ENCODE measurements around the gene ZNF385A.
"Not testable (repeated sequence)": the region's sequence is repeated elsewhere in the genome, so short reads cannot be mapped to it uniquely, and the experiment has no call there.

ZNF385A gene

DNA sequence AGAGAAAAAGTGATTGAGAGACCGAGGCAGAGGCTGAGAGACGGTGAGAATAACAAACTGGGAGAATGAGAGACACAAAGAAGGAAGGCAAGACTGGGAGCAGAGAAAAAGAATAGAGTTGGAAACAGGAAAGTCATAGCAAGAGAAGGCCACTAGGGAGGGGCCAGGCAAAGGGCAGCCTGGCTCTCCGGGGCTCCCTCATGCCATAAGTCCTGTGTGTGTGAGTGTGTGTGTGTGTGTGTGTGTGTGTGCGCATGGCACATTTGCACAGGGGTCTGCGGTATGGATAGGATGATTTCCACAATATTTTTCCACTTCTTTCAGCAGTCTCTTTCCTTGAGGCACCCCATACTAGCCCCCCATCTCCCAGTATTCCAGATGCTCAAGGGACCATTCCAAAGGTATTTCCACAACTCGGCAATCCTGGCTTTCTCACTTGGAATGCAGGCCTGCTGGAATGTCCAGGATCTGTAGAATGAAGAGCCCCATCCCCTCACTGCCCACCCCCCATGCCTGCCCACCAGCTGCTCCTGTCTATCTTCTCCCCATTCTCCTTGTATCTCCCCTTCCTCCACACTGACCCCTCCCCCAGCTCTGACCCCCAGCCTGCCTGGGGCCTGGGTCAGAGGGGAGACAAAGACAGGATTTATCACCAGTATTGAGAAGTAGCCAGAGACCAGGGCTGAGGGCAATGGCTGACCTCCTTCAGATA, 29.3 kb downstream of the ZNF385A start:
- DNase-seq = no peak

DNA sequence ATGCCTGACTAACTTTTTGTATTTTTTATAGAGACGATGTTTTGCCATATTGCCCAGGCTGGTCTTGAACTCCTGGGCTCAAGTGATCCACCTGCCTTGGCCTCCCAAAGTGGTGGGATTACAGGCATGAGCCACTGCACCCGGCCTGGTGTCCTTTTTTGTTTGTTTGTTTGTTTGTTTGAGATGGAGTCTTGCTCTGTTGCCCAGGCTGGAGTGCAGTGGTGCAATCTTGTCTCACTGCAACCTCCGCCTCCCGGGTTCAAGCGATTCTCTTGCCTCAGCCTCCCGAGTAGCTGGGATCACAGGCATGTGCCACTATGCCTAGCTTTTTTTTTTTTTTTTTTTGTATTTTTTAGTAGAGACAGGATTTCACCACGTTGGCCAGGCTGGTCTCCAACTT, 30.3 kb downstream of the ZNF385A start:
- DNase-seq = not testable (repeated sequence)

DNA sequence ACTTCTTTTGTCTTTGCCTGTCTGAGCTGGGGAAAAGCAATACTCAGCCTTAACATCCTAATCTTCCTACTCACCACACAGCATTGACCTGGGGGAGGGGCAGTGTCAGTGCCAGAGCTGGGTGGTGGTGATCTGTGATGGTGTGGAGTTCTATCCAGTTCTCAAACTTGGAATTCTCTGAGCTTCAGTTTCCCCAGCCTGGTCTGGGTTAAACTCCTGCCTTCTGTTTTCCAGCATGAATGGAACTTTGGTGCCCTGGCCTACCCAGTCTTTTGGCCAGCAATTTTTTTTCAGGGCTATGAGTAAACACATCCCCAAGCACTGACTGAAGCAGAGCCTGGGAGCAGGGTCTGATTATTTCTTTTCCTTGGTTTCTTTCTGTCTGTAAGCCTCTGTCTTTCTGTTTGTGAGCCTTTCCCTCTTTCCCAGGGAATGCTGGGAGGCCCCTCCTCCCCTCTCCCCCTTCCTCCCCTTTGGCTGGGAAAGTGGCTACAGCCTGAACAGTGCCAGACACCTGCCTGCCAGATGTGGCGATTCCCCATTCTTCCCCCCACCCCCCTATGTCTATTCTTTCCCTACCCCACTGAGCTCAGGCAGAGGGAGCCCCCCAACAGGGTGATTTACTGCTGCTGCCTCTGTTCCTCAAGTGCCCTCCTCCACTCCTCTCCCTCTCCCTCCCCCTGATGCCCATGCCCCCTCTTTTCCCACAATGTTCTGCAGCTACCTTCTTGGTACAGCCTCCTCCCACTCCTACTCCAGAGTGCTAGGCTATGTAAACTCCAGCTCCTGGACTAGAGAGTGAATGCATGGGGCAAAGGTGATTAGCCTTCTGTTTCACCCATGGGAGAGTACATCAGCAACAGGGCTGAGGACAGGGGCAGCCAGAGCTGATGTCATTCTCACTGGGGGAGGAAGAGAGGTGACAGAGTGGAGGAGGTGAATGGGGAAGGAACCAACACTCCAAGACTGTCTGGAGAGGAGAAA, 31.4 kb downstream of the ZNF385A start:
- DNase-seq = no peak

DNA sequence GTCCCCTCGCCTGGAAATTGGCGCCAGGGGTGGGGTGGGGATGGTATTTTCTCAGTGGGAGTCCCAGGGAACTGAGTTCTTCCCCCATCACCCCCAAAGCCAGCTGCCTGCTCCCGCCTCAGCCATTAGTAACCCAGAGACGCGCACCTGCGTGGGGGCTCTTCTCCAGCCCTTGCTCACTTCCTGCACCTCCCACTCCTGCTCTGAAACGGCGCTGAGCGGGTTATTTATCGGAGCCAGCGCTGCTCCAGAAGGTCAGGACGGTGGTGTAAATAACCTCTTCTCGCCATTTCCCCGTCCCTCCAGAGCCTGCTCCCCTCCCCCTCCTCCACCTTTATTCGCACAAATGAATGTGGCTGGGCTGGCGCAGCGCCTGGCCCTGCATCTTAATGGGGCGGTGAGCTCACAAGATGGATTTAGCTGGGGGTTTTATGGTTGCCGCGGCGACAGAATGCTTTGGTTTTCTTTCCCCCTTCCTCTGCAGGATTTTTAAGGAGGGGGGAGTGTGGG, 32.5 kb downstream of the ZNF385A start:
- DNase-seq = no peak

DNA sequence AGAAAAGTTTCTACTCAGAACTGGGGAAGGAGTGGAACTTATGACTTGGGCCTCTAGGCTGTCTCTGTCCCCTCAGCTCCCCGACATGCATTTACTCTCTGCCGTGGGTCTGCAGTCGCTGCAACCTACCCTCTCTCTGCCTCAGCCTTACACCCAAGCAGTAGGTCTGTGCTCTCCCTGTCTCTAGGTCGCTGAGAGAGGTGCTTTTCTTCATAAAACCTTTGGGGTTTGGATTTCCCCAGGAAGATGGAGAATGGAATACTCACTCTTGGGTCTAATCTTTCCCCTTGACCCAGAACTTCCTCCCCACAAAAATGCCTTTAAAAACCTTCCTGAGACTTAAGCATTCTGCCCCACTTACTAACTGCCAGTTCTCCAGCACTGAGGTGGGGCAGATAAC, 33.2 kb downstream of the ZNF385A start:
- DNase-seq = no peak

DNA sequence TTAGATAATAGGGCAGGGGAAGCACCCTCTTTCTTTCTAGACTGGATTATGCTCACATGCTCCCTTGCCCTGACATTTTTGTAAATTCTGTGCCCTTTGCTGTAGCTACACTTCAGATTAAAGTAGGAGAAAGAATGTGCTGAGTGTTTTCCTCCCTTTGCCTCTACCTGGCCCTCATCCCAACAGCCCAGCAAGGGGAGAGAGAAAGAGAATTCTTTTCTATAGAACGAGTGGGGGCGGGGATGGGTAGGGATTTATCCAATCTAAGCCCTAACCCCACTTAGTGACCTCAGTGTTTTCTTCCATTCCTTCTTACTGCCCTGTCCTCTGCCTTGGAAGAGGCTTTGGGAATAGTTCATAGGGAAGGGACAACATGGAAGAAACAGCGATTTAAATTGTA, 33.8 kb downstream of the ZNF385A start:
- DNase-seq = no peak

DNA sequence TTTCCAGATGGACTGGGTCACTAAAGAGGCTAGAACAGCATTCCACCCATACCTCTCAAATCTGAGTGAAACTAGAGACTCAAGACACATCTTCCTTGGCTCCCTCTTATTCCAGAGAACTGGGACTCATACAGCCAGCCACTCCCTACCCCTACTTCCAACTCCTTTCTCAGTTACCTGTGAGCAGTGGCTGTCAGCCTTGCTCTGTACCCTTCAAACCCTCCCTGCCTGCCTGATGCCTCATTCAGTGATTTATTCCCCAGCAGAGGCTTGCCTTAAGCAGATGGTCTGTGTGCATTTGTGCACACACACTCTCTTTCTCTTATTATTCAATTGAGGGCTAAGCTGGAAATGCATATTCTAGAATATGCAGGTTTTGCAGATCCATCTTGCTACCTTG, 34.9 kb downstream of the ZNF385A start:
- no peak for DNase-seq

DNA sequence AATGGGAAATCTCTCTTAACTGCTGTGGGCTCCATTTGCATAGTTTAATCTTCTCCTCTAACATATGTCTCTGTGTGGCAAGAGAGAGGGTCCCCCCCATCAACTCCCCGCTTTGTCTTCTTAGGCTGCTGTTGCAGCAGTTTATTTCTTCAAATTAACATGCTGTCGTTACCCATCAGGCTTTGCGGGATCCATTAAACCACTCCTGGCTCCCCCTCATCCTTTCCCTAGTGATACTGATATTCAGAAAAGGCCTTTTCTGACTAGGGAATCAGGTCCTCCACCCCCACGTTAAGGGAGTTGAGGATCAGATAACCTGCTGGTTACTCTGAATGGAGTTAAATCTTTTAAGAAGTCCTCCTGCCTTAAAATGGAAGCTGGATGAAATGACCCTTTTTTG, 35.5 kb downstream of the ZNF385A start:
- no peak for DNase-seq

DNA sequence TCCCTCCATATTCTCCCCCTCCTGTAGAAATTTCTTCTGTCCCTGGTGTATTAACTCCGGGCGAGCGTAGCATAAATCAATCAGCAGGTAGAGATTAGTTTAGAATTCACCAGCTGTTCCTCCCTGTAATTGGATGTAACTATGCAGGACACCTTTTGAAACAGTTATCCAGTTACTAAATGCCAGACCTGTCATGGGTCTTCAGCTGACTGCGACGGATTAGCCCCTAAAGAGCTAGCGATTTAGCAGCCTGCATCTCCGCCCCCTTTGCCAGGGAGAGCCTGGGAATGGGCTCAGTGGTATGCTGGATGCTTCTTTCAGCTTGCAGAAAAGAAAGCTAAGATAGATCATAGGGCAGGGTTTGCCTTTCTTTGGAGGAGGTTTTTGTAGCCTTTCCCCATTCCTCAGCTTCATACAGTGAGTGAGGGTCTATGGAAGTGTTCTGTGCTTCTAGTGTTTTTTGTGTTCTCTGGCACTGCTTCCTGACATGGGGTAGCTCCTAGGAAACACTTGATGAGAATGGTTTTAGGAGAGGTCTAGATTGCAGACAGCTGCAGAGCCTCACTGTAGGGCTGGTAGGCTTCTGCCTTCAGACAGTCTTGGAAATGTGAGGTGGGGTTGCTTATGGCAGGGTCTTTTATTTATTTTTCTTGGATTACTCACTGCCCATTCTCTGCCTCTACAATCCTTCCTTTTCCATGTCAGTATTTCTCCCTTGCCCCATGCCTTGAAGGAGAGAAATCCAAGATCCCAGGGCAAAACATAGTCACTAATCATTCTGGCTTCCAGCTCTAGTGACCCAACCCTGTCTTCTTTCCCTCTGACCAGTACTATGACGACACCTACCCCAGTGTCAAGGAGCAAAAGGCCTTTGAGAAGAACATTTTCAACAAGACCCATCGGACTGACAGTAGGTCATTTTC, 42.9 kb downstream of the ZNF385A start:
- DNase-seq = no peak

DNA sequence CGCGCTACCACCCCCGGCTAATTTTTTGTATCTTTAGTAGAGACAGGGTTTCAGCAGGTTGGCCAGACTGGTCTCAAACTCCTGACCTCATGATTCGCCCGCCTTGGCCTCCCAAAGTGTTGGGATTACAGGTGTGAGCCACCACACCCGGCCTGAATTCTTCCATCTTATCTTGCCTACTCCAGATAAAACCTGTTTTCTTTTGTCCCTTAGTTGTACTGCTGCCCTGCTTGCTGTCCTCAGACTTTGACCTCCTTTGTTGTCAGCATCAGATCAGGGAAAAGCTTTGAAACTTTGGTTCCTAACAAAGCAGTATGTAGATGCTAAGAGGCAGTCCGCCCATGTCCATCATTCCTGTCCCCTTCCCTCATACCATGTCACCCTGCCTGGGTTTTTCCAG, 43.7 kb downstream of the ZNF385A start:
- no peak for DNase-seq

DNA sequence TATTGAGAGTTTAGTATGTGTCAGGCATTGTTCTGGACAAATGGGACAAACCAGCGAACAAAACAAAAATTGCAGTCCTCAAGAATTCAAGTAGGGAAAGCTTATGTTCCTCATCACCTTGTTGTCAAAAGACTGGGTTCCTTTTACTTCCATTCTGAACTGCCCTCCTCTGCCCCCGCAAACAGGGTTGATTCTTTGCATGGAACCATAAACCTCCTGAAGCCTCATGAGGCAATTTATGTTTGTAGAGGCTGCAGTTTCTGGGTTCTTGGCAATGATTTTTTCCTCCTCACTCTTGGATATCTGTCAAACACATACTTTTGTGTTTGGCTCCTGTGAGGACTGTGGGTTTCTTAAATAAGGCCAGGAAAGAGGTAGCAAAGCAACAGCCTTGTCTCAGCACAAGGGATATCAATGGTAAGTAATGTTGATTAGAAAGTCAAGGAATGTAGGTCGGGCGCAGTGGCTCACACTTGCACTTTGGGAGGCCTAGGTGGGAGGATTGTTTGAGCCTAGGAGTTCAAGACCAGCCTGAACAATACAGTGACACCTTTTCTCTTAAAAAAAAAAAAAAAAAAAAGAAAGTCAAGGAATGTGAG, 45.7 kb downstream of the ZNF385A start:
- no peak for DNase-seq

DNA sequence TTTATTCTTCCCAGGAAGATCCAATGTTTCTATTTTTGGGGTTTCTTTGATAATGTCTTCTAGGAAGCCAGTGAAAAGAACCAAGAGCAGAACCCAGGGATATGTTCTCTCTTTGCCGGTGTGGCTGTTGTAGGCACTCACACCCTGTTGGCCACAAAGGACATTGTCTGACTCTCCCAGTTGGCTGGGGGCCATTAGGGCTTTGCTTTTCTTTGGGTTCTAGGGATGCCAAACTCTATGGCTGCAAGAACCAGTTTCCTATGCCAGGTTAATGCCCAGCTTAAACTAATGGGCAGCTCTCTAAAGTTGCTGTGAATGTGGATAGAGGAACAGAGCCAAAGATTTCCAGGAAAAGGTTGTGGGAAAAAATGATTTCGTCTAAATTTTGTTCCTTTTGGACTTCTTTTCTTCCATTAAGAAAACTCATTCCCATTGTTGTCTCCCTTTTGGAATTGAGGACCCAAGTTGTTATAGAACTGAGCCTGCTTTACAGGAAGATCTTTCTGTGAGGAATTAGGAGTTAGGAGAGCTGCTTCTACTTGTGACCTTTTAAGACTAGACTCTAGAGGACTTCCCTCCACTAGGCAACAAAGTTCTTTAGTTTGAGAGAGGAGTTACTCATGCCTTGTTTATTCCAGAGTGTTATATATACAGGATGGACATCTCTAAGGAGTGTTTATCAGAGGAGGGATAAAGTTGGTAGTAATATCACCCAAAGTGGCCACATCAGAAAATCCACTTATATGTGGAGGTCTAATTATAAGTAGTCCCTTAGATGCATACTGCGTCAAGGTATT, 46.5 kb downstream of the ZNF385A start:
- no peak for DNase-seq

DNA sequence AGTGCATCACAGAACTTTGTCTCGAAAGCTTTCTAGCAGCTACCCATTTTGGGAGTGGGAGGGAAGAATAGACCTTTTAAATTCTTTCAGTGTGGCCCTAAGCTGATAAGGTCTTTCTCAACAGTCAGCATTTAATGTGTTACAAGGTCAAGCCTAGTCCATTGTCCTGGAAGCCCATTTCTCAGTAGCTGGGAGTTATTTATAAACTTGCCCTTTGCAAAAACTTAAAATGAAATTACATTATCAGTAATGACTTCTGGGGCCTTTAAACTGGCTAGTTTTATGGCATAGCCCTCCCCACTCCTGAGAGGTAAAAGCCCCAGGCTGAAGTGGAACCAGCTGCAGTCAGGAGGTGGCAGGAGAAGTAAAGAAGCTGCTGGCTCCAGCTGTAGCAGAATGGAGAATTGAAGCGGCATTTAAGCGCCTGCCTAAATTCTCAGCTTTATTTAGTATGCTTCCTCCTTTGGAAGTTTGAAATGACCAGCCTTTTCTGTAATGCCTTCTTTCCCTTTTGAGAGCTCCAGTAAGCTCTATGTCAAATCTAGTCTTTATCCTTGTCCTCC, 47.2 kb downstream of the ZNF385A start:
- DNase-seq = no peak

DNA sequence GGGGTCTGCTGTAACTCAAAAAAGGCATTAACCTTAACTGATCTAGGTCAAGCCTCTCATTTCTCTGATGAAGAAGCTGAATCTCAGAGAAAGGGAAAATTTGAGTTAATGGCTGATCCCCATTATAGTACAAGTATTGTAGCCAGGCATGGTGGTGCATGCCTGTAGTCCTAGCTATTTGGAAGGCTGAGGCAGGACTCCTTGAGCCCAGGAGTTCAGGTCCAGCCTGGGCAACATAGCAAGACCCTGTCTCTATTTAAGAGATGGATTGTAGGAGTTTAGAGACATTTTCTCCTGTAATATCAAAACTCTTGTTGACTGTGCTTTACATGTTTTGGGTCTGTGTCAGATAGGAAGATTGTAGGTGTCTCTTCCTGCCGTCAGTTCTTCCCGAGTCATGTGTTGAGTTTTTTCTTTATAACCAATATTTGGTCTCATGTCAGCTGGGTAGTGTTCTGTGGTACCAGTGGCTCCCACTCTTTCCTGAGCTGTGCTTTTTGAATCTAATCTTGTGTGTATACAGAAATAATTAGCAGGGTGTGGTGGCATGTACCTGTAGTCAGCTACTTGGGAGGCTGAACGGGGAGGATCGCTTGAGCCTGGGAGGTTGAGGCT, 51.0 kb downstream of the ZNF385A start:
- DNase-seq = no peak

DNA sequence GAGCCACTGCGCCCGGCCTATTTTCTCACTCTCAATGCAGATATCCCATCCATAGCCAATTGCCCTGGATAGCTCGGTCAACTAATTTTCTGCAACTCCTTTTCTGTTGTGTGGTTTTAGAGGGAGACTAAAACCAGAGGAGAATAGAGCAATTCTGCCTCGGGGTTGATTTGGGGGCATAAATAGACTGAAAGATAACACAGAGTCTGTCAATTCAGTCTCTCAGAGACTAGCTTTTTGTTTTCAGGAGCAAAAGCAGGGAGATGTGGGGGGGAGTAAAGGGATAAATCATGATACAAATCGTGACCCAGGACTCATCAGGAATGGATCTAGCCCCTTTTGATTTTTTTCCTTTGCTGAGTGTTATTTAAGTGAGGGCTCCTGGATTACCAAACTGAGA, 53.1 kb downstream of the ZNF385A start:
- no peak for DNase-seq

DNA sequence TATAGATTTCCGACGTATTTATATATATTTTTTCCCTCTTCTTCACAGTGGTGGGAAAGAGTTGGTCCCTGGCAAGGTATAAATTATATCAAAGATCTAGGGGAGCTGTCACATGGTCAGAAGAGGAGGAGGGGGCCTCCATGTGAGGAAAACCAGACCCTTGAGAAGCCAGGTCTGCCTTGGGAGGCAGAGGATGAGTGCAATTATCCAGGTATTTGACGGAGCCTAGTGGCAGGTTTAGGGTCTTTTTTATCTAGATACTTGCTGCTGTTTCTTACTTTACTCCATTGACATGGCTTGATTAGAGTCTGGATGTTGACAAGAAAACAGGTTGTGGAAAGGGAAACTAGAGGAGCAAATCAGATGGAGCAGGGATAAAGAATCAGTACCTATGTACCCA, 54.1 kb downstream of the ZNF385A start:
- DNase-seq = no peak

DNA sequence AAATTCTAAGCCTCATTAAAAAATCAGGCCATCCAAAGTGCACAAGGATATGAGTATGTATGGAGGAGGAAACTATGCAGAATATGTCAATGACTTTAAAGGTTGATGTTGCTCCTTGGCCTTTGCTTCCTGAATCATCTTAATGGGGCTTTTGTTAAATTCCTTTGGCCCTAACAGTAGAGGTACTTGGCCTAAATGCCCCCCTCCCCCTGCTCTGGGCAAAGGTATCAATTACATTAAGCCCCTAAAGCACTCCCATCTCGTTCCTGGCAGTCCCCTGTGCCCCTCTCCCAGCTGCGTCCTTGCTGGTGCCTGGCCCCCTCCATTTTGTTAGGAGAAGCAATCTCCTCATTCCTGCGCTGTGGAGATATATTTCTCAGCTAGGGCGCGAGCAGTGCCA, 54.8 kb downstream of the ZNF385A start:
- no peak for DNase-seq

DNA sequence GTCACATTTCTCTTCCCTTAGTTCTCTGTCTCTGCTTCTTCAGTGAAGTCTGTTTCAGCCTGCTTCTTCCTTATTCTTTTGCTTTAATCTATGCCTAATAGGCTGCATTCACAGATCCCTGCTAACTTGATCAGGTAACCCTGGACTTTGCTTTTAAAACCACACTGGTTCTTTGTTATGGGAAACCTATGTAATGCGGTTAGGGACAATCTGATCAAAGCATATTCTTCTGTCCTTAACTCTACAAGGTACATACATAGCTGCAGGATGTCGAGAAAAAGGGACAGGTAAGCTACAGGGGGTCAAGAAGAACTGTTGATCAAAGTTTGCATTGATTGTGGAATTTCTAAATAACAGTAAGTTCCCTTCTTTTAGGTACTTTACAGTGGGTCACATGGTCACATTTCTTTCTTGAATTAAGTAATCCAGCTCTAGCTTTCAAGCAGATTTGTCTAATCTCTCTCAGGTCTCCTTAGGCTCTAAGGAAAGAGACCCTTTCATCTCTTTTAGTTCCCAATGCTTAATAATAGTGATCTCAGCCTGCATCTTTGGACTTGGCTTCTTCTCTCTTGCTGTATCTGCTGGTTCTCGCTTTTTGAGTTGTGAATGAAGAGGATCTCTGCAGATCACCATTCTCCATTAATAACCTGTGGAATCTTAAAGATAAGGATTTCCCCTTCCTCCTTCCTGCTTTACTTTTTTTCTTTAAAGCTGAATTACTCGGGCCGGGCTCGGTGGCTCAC, 55.8 kb downstream of the ZNF385A start:
- DNase-seq = no peak

DNA sequence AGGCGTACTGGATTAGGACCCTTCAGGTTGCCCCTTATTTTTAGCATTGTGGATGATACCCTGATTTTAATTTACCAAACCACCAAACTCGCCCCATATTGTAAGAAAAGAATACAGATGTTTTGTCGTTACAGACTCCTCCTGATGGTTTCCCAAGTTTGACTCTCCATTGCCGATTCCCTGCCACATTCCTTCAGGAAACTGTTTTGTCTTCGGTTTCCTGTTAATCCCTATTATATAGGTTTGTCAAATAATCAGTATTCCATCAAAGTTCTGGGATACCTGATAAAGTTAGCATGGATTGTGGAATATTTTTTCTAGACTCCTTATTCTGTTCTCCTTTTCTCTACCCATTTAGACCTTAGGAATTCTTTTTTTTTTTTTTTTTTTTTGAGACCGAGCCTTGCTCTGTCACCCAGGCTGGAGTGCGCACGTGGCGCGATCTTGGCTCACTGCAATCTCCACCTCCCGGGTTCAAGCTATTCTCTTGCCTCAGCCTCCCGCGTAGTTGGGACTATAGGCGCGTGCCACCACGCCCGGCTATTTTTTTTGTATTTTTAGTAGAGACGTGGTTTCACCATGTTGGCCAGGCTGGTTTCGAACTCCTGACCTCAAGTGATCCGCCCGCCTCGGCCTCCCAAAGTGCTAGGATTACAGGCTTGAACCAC, 59.0 kb downstream of the ZNF385A start:
- not testable (repeated sequence) for DNase-seq

All from activated gamma-delta T cell (primary cell).